Body of pancreas (tissue), 4 donors: Measurements from ENCODE around the gene RANBP1.

ENCODE experiments used
- POLR2A ChIP-seq, 3 donors: fragments of 450-650 bp; IDR thresholded peaks; one replicate each; pipeline ENCODE4 v1.6.1; 2016; ENCODE audit warnings: antibody characterized with exemption in 3 of 3, mild to moderate bottlenecking in 2 of 3
- TF ChIP-seq, protein P1 (sequence below), 7 experiments: fragments of 450-650 bp in 4 of 7; fragments of 200-600 bp in 3 of 7; sonication (generic) in 3 of 7; IDR thresholded peaks; one replicate each; pipeline ENCODE4 v1.5.1; 2016 to 2019; ENCODE audit warnings: antibody characterized with exemption in 7 of 7

DNA sequence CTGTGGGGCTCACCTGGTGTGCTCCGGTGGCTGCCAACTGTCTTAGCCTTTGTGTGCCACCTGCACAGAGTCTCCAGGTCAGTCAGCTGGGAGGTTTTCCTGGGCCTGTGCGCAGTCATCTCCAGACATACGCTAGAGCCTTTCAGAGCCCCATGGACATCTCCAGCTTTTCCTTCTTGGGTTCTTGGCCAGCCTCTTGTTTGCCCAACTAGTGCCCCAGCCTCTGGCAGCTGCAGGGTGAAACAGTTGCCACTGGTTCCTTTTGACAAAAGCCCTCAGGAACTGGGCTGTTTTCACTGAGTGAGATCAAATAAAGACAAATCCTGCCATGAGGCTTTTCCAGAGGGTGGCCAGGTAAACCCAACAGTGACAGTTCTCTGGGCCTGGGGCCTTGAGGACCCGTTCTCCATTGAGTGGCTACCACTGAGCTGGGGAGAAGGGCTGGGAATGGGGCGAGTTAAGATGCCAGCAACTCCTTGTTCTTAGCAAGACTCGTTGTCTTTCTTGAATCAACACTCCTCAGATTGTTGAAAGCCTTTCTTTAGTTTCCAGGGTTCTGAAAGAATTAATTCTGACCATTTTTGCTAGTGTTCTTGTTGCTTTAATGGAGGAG, 16.7 kb upstream of the RANBP1 start:
- TF ChIP-seq, protein P1, sequence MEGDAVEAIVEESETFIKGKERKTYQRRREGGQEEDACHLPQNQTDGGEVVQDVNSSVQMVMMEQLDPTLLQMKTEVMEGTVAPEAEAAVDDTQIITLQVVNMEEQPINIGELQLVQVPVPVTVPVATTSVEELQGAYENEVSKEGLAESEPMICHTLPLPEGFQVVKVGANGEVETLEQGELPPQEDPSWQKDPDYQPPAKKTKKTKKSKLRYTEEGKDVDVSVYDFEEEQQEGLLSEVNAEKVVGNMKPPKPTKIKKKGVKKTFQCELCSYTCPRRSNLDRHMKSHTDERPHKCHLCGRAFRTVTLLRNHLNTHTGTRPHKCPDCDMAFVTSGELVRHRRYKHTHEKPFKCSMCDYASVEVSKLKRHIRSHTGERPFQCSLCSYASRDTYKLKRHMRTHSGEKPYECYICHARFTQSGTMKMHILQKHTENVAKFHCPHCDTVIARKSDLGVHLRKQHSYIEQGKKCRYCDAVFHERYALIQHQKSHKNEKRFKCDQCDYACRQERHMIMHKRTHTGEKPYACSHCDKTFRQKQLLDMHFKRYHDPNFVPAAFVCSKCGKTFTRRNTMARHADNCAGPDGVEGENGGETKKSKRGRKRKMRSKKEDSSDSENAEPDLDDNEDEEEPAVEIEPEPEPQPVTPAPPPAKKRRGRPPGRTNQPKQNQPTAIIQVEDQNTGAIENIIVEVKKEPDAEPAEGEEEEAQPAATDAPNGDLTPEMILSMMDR (IDR thresholded peaks at IDR 0.05) = no peak
- no peak for TF ChIP-seq POLR2A (IDR thresholded peaks at IDR 0.05)
